DOHH2 (cell line): ENCODE data around the gene TSNAXIP1.

ENCODE experiments used
- EZH2phosphoT487 ChIP-seq: fragments of 200-600 bp; sonication (generic); IDR thresholded peaks from 2 replicates; pipeline ENCODE4 v1.6.1; 2017; ENCODE audit warnings: borderline replicate concordance, mild to moderate bottlenecking, antibody characterized with exemption, low read length, moderate library complexity, mixed read lengths
- TF ChIP-seq, protein P1 (sequence below): fragments of 200-600 bp; sonication (generic); IDR thresholded peaks from one replicate; pipeline ENCODE4 v1.5.1; 2014; ENCODE audit warnings: antibody characterized with exemption, mild to moderate bottlenecking, low read depth, low read length; ENCODE audit not compliant: poor library complexity, severe bottlenecking

DNA sequence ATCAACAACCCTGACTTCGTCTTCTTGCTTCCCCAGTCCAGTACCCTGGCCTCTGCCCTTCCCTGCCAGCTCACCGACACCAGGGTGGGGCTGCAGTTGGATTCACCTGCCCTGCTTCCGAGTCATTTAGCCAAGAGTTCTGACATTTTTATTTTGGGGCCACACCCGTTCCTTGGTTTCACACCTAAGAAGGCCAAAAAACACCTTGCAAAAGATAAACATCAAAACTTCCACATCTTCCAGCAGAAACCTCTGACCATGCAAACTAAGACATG, 45.8 kb upstream of the TSNAXIP1 start:
- TF ChIP-seq, protein P1, sequence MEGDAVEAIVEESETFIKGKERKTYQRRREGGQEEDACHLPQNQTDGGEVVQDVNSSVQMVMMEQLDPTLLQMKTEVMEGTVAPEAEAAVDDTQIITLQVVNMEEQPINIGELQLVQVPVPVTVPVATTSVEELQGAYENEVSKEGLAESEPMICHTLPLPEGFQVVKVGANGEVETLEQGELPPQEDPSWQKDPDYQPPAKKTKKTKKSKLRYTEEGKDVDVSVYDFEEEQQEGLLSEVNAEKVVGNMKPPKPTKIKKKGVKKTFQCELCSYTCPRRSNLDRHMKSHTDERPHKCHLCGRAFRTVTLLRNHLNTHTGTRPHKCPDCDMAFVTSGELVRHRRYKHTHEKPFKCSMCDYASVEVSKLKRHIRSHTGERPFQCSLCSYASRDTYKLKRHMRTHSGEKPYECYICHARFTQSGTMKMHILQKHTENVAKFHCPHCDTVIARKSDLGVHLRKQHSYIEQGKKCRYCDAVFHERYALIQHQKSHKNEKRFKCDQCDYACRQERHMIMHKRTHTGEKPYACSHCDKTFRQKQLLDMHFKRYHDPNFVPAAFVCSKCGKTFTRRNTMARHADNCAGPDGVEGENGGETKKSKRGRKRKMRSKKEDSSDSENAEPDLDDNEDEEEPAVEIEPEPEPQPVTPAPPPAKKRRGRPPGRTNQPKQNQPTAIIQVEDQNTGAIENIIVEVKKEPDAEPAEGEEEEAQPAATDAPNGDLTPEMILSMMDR, result no peak
- no peak for TF ChIP-seq EZH2phosphoT487
